DMS153 (cell line): Measurements from ENCODE around the gene PATJ.
"Not testable (repeated sequence)": the region's sequence is repeated elsewhere in the genome, so short reads cannot be mapped to it uniquely, and the experiment has no call there.

Source experiments
- DNase-seq: peaks from one replicate; lab custom pipeline; 2025; lab: John Stamatoyannopoulos, UW

PATJ gene

GRCh38 chr1:61741711-61742619 lies at the start of gene PATJ:
PATJ (plus strand) TSS chr1:61742480; CDS start chr1:61762893, 20,413 bp downstream.
- peak; percentile 52 for DNase-seq

- no peak for DNase-seq
Observed at GRCh38 chr1:61699911-61700851, 42.1 kb upstream of the PATJ start.

- DNase-seq: no peak
Observed at GRCh38 chr1:61708953-61709907, 33.0 kb upstream of the PATJ start.

- no peak for DNase-seq
Observed at GRCh38 chr1:61709908-61710289, 32.4 kb upstream of the PATJ start.

- DNase-seq: not testable (repeated sequence)
Observed at GRCh38 chr1:61711257-61711656, 31.0 kb upstream of the PATJ start.

- no peak for DNase-seq
Observed at GRCh38 chr1:61711969-61712368, 30.3 kb upstream of the PATJ start.

- not testable (repeated sequence) for DNase-seq
Observed at GRCh38 chr1:61718996-61719663, 23.1 kb upstream of the PATJ start.

GRCh38 chr1:61724506-61724812 lies 17.8 kb upstream of the PATJ start:
- DNase-seq: no peak

- DNase-seq: peak; percentile 67
Observed at GRCh38 chr1:61724813-61725694, 17.2 kb upstream of the PATJ start, which contains the start of gene TM2D1. TM2D1 (minus strand) TSS chr1:61725141; CDS start chr1:61725120, 21 bp downstream.

GRCh38 chr1:61727544-61727943 lies 14.7 kb upstream of the PATJ start:
- DNase-seq: no peak

- DNase-seq: not testable (repeated sequence)
Observed at GRCh38 chr1:61730679-61731078, 11.6 kb upstream of the PATJ start.

GRCh38 chr1:61732726-61733125 lies 9.6 kb upstream of the PATJ start:
- DNase-seq: no peak

- no peak for DNase-seq
Observed at GRCh38 chr1:61740751-61741700, 1.3 kb upstream of the PATJ start.

GRCh38 chr1:61742620-61743430 lies 545 bp downstream of the PATJ start:
- no peak for DNase-seq

- DNase-seq: no peak
Observed at GRCh38 chr1:61743431-61743705, 1.1 kb downstream of the PATJ start.

GRCh38 chr1:61743716-61744580 lies 1.7 kb downstream of the PATJ start:
- DNase-seq: no peak

- no peak for DNase-seq
Observed at GRCh38 chr1:61746813-61747212, 4.5 kb downstream of the PATJ start.
